GM13976 (cell line): ENCODE data around the gene GRM5.
"Not testable (repeated sequence)": the region's sequence is repeated elsewhere in the genome, so short reads cannot be mapped to it uniquely, and the experiment has no call there.

Source experiments
- DNase-seq: peaks from one replicate; pipeline ENCODE4 v3.0.0; 2012; ENCODE audit warnings: low spot score
- CTCF ChIP-seq: IDR thresholded peaks from 2 replicates; pipeline ENCODE4 v1.5.1; 2012; ENCODE audit warnings: borderline replicate concordance, mild to moderate bottlenecking; ENCODE audit not compliant: insufficient read depth; ENCODE audit errors: extremely low read depth, missing control alignments, control extremely low read depth
- in situ Hi-C: fragments of 300-500 bp; cut with MboI; formaldehyde crosslinking; loops from one replicate; pipeline ENCODE4 v1.12.0; 2022; ENCODE audit warnings: low sequenced_read_pairs, mixed read lengths, inconsistent platforms; ENCODE audit not compliant: unreplicated experiment

The GRM5 gene

GRCh38 chr11:88535266-88535665 is 530.5 kb downstream of the GRM5 start:
- TF ChIP-seq CTCF = no peak
- in situ Hi-C loops = loop anchor here (25.0 kb wide), 2 partner anchors 523 to 1173 kb away; no protein-coding TSS in a partner anchor
- no peak for DNase-seq

- in situ Hi-C loops = loop anchor here (25.0 kb wide), 2 partner anchors 522 to 1172 kb away; no protein-coding TSS in a partner anchor
- DNase-seq = not testable (repeated sequence)
Measured at GRCh38 chr11:88534706-88535105, 531.1 kb downstream of the GRM5 start.

- DNase-seq = no peak
- in situ Hi-C loops = loop anchor here (25.0 kb wide), 2 partner anchors 522 to 1172 kb away; no protein-coding TSS in a partner anchor
- TF ChIP-seq CTCF = no peak
Measured at GRCh38 chr11:88534185-88534584, 531.6 kb downstream of the GRM5 start.

- in situ Hi-C loops = loop anchor here (25.0 kb wide), 2 partner anchors 521 to 1171 kb away; no protein-coding TSS in a partner anchor
- no peak for DNase-seq
- TF ChIP-seq CTCF = no peak
Measured at GRCh38 chr11:88533001-88533400, 532.8 kb downstream of the GRM5 start.

GRCh38 chr11:88531831-88532230 is 534.0 kb downstream of the GRM5 start:
- in situ Hi-C loops = loop anchor here (25.0 kb wide), 2 partner anchors 520 to 1170 kb away; no protein-coding TSS in a partner anchor
- no peak for DNase-seq
- no peak for TF ChIP-seq CTCF

- TF ChIP-seq CTCF = no peak
- DNase-seq = no peak
- in situ Hi-C loops = loop anchor here (25.0 kb wide), 2 partner anchors 517 to 1167 kb away; no protein-coding TSS in a partner anchor
Measured at GRCh38 chr11:88529426-88529825, 536.4 kb downstream of the GRM5 start.

- in situ Hi-C loops = no loop called here
- no peak for TF ChIP-seq CTCF
- DNase-seq = no peak
Measured at GRCh38 chr11:88523386-88524071, 542.3 kb downstream of the GRM5 start.
